Measurements from ENCODE around the gene ARMC9. TPM values are rescaled to one million over a fixed set of nuclear protein-coding genes. Genes with fewer than 3 reads are reported as not detected.

The ARMC9 gene
- total RNA-seq, 1 donor from 2014 or later = 19.2 TPM

GRCh38 chr2:231315896-231316295, 117.5 kb downstream of the ARMC9 start:
- DNase-seq (ENCODE audit: low spot score) = no peak

GRCh38 chr2:231317579-231317978, 119.1 kb downstream of the ARMC9 start:
- no peak for DNase-seq (ENCODE audit: low spot score)

DNA sequence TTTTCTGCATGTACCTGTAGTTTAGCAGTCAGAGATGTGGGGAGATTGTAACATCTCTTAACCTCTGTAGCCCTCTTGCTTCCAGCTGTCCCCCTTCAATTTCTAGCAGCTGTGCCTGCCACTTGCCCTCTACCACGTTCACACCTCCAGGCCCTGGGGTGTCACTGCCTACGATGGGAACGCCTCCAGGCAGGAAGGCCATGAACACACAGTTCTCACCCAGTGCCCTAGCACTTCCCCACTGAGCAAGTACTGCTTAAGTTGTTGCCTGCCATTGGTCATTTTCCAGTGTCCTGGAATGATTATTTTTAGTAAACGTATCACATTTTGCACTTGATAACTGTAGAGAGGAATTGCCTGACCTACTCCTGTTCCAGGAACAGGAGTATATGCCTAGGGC, 120.0 kb downstream of the ARMC9 start:
- DNase-seq (ENCODE audit: low spot score) = no peak

- no peak for DNase-seq (ENCODE audit: low spot score)
Measured at GRCh38 chr2:231318954-231319353, 120.5 kb downstream of the ARMC9 start.

- DNase-seq (ENCODE audit: low spot score) = no peak
Measured at GRCh38 chr2:231319867-231320266, 121.4 kb downstream of the ARMC9 start.

DNA sequence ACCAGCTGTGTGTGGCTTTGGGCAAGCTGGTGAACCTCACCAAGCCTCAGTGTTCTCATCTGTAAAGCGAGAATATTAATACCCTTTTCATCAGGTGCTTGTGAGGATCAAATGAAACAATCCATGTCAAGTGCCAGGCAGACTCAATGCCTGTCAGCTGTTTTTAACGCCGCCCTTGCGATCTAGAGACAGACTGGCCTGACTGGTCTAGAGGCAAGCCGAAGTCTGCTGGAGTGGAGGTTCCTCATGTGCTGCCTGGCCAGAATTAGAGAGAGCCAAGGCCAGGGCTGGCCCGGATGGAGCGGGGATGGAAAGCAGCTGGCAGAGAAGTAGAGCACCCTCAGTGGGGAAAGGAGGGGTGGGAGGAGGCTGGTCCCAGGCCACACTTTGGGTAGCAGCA, 122.6 kb downstream of the ARMC9 start:
- peak; percentile 46 for DNase-seq (ENCODE audit: low spot score)

- DNase-seq (ENCODE audit: low spot score) = peak; percentile 33
Measured at GRCh38 chr2:231321556-231322334, 123.3 kb downstream of the ARMC9 start.

DNA sequence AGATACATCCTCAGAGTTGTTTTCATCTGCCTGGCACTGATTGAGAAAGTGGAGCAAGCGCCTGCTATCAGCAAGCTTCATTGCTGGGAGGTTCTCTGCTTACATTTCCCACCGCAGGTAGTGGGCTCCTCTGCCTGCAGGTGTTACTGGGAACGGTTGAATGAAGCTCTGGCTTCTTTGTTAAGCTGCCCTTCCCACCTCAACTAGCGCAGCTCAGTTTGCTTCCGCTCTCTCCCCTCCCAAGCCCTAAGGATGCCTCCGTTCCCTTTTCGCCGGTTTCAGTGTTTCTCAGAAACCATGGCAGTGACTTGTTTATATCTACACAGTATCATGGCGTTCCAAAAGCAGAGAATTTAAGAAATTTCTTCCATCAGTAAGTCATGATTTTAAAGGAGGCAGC, 124.9 kb downstream of the ARMC9 start:
- no peak for DNase-seq (ENCODE audit: low spot score)

- DNase-seq (ENCODE audit: low spot score) = no peak
Measured at GRCh38 chr2:231325826-231326225, 127.4 kb downstream of the ARMC9 start.

- DNase-seq (ENCODE audit: low spot score) = no peak
Measured at GRCh38 chr2:231326404-231326803, 128.0 kb downstream of the ARMC9 start.

DNA sequence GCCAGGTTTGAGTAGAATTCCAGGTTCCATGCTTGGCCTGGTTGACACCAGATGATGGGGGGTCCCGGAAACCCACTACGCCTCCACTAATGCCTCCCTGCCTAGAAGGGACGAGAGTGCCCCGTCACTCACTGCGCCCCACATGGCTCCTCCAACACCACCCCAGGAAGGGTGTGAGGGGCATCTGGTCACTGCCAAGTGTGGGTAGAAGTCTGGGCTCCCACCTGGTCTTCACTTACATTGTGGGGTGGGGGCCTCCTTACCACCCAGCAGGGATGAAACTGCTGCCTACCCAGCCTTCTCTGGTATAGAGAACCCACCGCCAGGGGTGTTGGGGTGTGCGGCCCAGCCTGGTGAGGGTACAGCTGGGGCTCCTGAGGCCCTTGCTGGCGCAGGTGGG, 131.9 kb downstream of the ARMC9 start:
- no peak for DNase-seq (ENCODE audit: low spot score)

DNA sequence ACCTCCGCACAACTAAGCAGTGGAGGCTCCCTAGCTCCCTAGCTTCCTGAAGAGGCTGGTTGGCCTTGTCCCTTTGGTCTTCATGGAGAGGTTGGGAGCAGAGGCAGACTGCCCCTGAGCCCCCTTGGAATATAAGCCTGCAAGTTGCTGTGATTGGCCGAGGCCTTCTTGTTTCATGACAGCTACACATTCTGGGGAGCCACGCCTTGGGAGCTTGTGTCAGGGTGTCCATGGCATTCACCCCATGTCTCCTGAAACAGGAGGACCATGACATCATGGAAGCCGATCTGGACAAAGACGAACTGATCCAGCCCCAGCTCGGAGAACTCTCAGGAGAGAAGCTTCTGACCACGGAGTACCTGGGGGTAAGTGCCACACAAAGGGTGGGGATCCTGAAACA, 133.1 kb downstream of the ARMC9 start:
- DNase-seq (ENCODE audit: low spot score) = no peak

- DNase-seq (ENCODE audit: low spot score) = no peak
Measured at GRCh38 chr2:231332388-231332787, 134.0 kb downstream of the ARMC9 start.

DNA sequence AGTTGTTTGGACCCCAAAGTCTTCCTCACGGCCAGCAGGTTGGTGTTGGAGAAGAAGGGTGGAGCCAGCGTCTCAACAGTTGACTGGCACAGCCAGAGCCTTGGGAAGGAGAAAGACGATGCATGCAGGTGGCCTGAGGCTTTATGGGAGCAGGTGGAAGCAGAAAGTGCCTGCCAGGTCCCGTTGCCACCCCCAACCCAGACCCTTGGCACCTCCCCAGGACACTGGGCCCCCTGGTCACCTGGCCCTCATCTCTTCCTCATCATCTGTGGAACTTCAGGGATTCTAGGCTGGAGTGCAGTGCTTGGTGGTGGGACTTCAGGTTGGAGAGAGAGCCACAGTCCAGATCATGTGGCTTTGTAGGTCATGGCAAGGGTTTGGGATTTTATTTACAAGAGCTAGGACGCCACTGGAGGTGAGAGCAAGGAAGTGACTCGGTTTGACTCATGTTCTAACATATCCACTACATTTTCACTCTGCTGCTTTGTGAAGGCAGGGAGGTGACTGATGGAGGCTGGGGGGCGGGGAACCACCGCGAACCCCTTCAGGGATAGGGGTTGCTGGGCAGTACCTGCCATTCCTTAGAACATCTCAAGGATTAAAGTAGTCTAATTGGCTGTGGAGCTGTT, 134.6 kb downstream of the ARMC9 start:
- no peak for DNase-seq (ENCODE audit: low spot score)

- DNase-seq (ENCODE audit: low spot score) = no peak
Measured at GRCh38 chr2:231334179-231334930, 135.9 kb downstream of the ARMC9 start.

GRCh38 chr2:231334981-231335380, 136.6 kb downstream of the ARMC9 start:
- DNase-seq (ENCODE audit: low spot score) = no peak

DNA sequence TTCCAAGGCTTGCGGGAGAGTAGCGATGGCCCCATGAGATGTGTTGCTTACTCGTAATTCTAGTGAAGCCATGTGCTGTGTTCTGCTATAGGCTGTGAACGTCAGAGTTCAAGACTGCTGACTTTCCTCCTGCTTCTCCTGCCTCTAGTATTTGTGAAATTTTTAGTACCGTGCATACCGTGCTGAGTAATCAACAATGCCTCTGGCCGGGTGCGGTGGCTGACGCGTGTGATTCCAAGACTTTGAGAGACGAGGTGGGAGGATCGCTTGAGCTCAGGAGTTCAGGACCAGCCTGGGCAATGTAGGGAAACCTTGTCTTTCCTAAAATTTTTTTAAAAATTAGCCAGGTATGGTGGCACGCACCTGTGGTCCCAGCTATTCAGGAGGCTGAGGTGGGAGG, 137.2 kb downstream of the ARMC9 start:
- no peak for DNase-seq (ENCODE audit: low spot score)

GRCh38 chr2:231336236-231336635, 137.8 kb downstream of the ARMC9 start:
- DNase-seq (ENCODE audit: low spot score) = no peak

- no peak for DNase-seq (ENCODE audit: low spot score)
Measured at GRCh38 chr2:231336700-231337099, 138.3 kb downstream of the ARMC9 start.

DNA sequence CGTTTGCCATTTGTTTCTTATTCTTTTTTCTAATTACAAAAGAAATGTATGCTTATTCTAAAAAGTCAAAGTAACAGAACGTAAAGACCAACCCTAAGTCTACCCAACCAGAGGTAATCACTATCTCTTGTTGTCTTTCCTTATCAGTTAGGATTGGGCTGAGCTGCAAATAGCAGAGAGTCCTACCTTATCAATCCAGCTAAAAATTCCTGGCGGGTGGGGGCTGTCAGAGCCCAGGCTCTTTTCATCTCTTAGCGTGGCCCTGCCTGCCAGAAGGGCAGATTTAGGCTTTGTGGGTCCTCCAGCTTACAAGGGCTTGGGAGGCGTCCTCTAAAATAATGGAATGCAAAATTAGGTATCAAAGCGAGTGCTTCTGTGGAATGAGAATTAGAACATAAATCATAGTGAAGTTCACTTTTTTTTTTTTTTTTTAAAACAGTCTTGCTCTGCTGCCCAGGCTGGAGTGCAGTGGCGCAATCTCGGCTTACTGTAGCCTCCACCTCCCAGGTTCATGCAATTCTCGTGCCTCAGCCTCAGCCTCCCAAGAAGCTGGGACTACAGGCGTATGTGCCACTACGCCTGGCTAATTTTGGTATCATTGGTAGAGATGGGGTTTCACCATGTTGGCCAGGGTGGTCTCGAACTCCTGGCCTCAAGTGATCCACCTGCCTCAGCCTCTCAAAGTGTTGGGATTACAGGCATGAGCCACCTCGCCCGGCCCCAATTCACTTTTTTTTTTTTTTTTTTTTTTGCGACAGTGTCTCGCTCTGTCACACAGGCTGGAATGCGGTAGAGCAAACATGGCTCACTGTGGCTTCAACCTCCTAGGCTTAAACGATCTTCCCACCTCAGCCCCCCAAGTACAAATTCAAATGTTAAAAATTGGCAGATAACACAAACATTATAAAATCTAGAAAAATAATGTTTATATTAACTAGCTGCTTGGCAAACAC, 139.7 kb downstream of the ARMC9 start:
- DNase-seq (ENCODE audit: low spot score) = no peak

DNA sequence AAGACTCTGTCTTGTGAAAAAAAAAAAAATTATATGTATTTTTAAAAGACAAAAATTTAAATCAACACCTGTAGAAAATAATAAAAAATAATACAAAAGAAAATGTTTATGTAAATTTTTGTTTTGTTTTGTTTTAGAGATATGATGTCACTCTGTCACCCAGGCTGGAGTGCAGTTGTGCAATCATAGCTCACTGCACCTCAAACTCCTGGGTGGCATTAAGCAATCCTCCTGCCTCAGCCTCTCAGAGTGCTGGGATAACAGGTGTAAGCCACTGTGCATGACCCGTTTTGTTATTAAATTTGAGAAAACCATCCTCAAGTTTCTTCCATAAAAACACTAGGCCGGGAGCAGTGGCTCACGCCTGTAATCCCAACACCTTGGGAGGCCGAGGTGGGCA, 140.9 kb downstream of the ARMC9 start:
- DNase-seq (ENCODE audit: low spot score) = no peak

DNA sequence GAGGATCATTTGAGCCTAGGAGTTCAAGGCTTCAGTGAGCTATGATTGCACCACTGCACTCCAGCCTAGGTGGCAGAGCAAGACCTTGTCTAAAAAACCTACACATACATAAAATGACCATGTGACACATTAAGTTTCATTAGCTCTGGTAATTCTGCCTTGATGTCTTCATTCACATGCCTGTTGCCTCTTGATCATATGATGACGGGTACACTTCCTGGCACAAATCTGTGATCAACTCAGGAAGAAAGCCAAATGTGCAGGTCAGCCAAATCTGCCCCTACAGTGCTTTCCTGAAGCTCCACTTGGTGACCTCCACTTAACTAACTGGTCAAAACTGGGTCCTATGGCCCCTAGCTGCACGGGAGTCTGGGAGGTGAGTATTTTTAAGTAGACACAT, 142.7 kb downstream of the ARMC9 start:
- DNase-seq (ENCODE audit: low spot score) = no peak

Measured in mucosa of gallbladder (tissue), 1 donor.